Osteocyte (in vitro differentiated cells): ENCODE measurements around the gene PIP5K1B. TPM values are rescaled to one million over a fixed set of nuclear protein-coding genes. Genes with fewer than 3 reads are reported as not detected.
"Not testable (repeated sequence)": the region's sequence is repeated elsewhere in the genome, so short reads cannot be mapped to it uniquely, and the experiment has no call there.

Experiments used
- DNase-seq: peaks from one replicate; pipeline ENCODE4 v3.0.0; 2021; ENCODE audit warnings: mixed read lengths; ENCODE audit not compliant: unreplicated experiment; ENCODE audit errors: extremely low spot score
- H3K27ac Mint-ChIP-seq: one replicate; pipeline ENCODE4 v1.8.0; 2021; ENCODE audit warnings: mild to moderate bottlenecking, mixed read lengths; ENCODE audit not compliant: unreplicated experiment
- H3K27me3 Mint-ChIP-seq: one replicate; pipeline ENCODE4 v1.8.0; 2021; ENCODE audit warnings: mixed read lengths; ENCODE audit not compliant: unreplicated experiment
- H3K36me3 Mint-ChIP-seq: one replicate; pipeline ENCODE4 v1.8.0; 2021; ENCODE audit warnings: mixed read lengths; ENCODE audit not compliant: unreplicated experiment
- H3K4me1 Mint-ChIP-seq: one replicate; pipeline ENCODE4 v1.8.0; 2021; ENCODE audit warnings: mixed read lengths; ENCODE audit not compliant: unreplicated experiment
- H3K4me3 Mint-ChIP-seq: one replicate; pipeline ENCODE4 v1.8.0; 2021; ENCODE audit warnings: mild to moderate bottlenecking, moderate library complexity, mixed read lengths; ENCODE audit not compliant: unreplicated experiment
- H3K9me3 Mint-ChIP-seq: one replicate; pipeline ENCODE4 v1.8.0; 2021; ENCODE audit warnings: mixed read lengths; ENCODE audit not compliant: unreplicated experiment
- total RNA-seq: library from RNA; stranded (reverse); gene quantifications from 2 replicates; pipeline ENCODE4 v1.2.1, GENCODE V29; 2021
- TF ChIP-seq, protein P1 (sequence below): fragments of 200-600 bp; sonication (generic); IDR thresholded peaks from 2 replicates; pipeline ENCODE4 v1.5.0; 2021; ENCODE audit warnings: antibody characterized with exemption, mild to moderate bottlenecking, moderate library complexity

The PIP5K1B gene
- total RNA-seq, 1 donor from 2014 or later = not detected

DNA sequence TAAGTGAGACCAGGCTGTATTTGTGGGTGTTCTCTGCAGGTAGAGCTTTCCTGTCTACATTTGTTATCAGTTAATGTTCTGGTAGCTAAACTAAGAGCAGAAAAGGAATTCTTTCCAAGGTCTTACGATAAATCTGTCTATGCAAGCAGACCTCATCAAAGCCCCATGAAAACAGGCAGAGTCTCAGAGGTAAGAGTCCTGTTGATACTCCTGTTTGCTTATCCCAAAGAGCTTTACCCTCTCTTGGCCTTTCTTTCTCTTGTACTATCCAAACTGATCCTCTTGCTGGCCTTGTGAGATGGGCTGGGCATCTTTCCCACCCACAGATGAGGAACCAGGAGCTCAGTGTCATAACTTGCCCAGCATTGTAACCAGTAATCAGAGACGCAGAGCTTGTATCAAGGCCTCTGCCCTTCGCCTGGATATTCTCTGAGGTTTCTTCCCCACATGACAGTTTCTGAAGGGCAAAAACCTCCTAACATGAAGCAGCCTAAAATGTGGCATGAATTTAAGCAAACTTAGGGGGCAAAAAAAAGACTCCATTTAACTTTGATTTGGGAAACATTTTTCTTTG lies 275.4 kb downstream of the PIP5K1B start:
- Mint-ChIP-seq H3K27ac (no peak overlapping the region), H3K4me3 (no peak overlapping the region), H3K27me3 (peaks cover 12% of the 10 kb centered on the region)

GRCh38 chr9:68981789-68982188 lies 276.7 kb downstream of the PIP5K1B start:
- DNase-seq = no peak
- H3K27ac Mint-ChIP-seq = no peak overlapping the region
- H3K4me1 Mint-ChIP-seq = no peaks in the 10 kb centered on the region
- H3K36me3 Mint-ChIP-seq = no peaks in the 10 kb centered on the region
- peaks cover 10% of the 10 kb centered on the region for H3K27me3 Mint-ChIP-seq
- no peak overlapping the region for H3K4me3 Mint-ChIP-seq
- H3K9me3 Mint-ChIP-seq = no peaks in the 10 kb centered on the region
- TF ChIP-seq, protein P1, sequence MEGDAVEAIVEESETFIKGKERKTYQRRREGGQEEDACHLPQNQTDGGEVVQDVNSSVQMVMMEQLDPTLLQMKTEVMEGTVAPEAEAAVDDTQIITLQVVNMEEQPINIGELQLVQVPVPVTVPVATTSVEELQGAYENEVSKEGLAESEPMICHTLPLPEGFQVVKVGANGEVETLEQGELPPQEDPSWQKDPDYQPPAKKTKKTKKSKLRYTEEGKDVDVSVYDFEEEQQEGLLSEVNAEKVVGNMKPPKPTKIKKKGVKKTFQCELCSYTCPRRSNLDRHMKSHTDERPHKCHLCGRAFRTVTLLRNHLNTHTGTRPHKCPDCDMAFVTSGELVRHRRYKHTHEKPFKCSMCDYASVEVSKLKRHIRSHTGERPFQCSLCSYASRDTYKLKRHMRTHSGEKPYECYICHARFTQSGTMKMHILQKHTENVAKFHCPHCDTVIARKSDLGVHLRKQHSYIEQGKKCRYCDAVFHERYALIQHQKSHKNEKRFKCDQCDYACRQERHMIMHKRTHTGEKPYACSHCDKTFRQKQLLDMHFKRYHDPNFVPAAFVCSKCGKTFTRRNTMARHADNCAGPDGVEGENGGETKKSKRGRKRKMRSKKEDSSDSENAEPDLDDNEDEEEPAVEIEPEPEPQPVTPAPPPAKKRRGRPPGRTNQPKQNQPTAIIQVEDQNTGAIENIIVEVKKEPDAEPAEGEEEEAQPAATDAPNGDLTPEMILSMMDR = no peak

More for the DNA sequence above, 275.4 kb downstream of the PIP5K1B start:
- no peaks in the 10 kb centered on the region for H3K9me3 Mint-ChIP-seq
- DNase-seq = no peak
- H3K36me3 Mint-ChIP-seq = no peaks in the 10 kb centered on the region
- H3K4me1 Mint-ChIP-seq = no peaks in the 10 kb centered on the region
- TF ChIP-seq, protein P1 = no peak

DNA sequence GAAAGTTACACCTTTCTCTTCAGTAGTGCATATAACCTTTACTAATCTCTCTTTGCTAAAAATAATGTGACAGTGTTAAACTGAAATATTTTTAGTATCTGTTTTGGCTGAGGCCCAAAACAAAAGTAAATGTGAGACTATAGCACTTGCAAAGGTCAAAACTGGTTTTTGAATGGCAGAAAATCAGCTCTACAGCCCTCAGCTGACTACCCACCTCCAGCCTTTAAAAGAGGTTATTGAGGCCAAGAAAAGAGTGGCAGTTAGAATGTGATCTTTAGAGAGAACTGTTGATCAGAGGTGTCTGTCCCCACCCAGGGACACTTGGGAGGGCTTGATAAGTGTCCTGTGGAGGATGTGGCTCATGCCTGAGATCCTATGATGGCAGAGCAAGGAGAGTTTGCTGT lies 278.0 kb downstream of the PIP5K1B start:
- H3K36me3 Mint-ChIP-seq = no peaks in the 10 kb centered on the region
- no peak overlapping the region for H3K27ac Mint-ChIP-seq
- H3K4me3 Mint-ChIP-seq = no peak overlapping the region
- no peaks in the 10 kb centered on the region for H3K9me3 Mint-ChIP-seq
- TF ChIP-seq, protein P1 = no peak
- H3K4me1 Mint-ChIP-seq = no peaks in the 10 kb centered on the region
- no peak for DNase-seq
- H3K27me3 Mint-ChIP-seq = peaks cover 10% of the 10 kb centered on the region

DNA sequence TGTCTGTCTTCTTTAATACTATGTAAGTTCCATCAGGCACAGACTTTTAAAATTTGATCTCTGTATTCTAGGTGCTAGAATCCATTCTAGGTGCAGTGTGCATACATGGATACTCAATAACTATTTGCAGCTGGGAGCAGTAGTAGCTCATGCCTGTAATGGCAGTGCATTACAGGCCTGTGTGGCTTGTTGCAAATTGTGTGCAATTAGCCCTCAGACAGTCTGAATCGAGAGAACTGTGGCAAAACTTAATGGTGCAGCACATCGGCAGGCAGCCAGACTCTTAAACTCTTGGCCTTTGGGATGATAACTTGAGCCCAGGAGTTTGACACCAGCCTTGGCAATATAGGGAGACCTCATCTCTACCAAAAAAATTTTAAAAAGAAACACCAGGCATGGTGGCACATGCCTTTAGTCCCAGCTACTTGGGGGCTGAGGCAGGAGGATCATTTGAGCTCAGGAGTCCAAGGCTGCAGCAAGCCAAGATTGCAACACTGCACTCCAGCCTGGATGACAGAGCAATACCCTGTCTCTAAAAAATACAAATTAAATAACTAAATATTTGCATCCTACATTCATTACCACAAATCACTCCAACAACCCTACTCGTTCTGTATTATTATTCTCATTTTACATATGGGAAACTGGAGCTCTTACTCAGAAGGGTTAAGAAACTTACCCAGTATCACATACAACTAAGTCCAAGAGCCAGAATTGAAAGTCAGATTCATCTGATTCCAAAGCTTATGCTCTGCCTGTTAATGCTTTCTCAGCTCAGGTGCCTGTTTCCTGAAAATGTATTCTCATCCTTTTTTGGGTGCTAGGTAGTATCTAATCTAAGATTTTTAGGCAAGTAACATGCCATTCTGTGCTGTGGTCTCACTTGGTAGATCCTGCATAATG lies 278.7 kb downstream of the PIP5K1B start:
- Mint-ChIP-seq H3K27me3 (peaks cover 10% of the 10 kb centered on the region), H3K36me3 (no peaks in the 10 kb centered on the region), H3K27ac (no peak overlapping the region), H3K4me3 (no peak overlapping the region), H3K9me3 (no peaks in the 10 kb centered on the region), H3K4me1 (no peaks in the 10 kb centered on the region)
- no peak for DNase-seq
- TF ChIP-seq, protein P1 = no peak

DNA sequence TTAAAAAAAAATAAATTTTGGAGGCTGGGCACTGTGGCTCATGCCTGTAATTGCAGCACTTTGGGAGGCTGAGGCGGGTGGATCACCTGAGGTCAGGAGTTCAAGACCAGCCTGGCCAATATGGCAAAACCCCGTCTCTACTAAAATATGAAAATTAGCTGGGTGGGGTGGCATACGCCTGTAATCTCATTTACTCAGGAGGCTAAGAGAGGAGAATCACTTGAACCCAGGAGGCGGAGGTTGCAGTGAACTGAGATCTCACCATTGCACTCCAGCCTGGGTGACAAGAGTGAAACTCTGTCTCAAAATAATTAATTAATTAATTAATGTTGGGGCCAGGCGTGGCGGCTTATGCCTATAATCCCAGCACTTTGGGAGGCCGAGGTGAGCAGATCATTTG lies 281.9 kb downstream of the PIP5K1B start:
- not testable (repeated sequence) for H3K27ac Mint-ChIP-seq, H3K4me1 Mint-ChIP-seq, H3K36me3 Mint-ChIP-seq, H3K9me3 Mint-ChIP-seq, DNase-seq, H3K27me3 Mint-ChIP-seq, H3K4me3 Mint-ChIP-seq
